Stimulated activated CD4-positive, alpha-beta T cell treated with anti-CD3 and anti-CD28 coated beads, Interleukin-15, amount 100 ng/mL, for 48 hours (primary cell): Measurements from ENCODE around the gene STX1A.
"Not testable (repeated sequence)": the region's sequence is repeated elsewhere in the genome, so short reads cannot be mapped to it uniquely, and the experiment has no call there.

Experiments used
- DNase-seq, 2 donors: peaks; one replicate each; pipeline ENCODE4 v3.0.0-alpha.2; 2020; ENCODE audit warnings: low read depth in 2 of 2

Gene STX1A

DNA sequence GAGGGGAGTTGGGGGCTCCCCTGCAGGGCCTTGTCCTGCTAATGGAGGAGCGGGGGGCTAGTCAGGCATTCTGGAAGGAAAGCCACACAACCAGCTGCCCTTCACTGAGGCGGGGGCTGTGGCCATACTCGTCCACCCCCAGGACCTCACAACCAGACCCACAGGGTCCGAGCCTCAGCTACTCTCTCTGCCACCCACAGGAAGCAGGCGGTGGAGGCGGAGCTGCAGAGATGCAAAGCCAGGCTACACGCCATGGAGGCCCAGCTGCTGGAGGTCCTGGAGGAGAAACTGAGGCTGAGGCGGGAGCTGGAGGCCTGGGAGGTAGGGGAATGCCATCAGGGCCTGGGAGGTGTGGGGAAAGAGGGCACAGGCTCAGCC is 16.0 kb upstream of the STX1A start:
- no peak for DNase-seq

DNA sequence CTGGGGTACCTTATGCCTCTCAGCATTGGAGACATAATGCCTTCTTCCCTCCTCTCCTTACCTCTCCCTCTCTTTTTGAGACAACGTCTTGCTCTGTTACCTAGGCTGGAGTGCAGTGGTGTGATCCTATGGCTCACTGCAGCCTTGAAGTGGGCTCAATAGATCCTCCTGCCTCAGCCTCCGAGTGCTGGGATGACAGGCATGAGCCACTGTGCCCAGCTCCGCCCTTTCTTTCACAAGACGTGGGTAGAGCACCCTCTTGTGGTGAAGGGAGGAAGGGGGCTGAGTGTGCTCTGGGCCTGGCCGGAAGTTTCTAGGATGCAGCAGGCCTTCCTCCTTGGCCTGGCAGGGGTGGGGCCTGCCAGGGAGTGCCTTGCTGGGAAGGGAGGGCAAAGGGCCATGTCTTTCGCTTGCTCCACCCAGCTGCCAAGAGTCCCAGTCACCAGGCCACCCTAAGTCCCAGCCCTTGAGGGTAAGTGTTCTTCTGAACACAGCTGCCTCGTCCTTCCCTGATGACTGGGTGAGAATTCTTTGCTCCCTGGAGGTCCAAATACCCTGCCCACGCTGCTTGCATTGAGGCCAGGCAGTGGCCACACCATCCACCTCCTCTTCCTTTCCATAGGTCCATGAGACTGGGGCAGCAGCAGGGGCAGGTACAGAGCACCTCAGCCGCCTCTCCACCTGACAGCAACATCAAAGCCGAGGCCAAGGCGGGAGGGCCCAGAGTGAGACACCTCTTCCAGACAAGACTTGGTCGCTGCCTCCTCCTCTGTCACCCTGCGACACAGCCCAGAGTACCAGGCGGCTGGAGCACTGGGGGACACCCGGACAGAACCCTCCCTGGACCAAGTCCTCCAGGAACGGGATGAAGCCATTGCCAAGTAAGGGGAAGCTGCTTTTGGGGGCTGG is 15.4 kb upstream of the STX1A start:
- peak; percentile 73 to 81 for DNase-seq

DNA sequence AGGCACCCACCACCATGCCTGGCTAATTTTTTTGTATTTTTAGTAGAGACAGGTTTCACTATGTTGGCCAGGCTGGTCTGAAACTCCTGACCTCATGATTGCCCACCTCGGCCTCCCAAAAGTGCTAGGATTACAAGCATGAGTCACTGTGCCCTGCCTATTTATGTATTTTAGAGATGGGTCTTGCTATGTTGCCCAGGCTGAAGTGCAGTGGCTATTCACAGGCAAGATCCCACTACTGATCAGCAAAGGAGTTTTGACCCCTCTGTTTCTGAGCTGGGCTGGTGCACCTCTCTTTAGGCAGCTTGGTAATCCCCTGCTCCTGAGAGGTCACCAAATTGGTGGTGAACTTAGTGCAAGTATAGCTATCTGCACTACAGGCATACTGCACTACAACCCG is 12.9 kb upstream of the STX1A start:
- DNase-seq, result no peak

DNA sequence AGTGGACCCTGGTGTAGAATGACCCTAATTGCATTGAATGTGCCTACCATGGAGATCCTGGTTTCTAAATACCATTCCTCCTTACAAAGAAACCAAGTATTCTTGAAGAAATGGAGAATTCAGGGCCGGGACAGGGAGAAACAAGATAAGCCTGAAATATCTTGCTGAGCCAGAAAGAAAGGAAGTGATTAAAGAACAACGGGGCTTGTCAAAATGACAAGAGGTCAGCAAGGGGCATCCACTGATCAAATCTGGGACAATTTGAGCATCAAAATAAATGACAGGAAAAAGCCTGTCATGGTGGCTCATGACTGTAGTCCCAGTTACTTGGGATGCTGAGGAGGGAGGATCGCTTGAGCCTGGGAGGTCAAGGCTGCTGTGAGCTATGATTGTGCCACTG is 11.0 kb upstream of the STX1A start:
- no peak for DNase-seq

DNA sequence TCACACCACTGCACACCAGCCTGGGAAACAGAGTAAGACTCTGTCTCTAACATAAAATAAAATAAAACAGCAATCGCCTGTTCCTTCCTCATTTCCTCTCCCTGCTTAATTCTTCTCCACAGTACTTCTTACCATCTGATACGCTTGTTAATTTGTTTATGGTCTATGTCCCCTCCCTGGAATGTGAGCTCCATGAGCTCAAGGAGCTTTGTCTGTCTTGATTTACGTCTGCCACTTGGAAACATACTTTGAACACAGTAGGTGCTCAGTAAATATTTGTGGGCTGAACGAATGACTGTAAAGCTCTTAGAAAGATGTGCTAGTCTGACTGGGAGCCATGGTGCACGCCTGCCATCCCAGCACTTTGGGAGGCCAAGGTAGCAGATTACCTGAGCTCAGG is 9.1 kb upstream of the STX1A start:
- DNase-seq, result no peak

DNA sequence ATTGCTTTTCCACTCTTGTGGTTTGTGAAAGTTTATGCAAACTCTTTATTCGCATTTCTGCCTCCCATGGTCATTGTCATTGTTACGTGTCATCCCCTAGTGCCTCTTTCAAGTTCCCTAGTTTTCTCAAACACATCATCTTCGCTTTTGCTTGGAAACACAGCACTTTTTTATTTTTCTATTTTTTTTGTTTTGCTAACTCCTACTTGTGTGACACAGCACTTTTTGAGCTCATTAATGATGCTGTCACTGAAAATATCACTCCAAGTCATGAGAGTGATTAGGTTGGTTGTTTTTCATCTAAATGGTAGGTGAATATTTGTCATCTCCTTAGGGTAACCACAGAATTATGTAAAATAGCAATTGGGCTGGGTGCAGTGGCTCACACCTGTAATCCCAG is 8.5 kb upstream of the STX1A start:
- DNase-seq, result no peak

DNA sequence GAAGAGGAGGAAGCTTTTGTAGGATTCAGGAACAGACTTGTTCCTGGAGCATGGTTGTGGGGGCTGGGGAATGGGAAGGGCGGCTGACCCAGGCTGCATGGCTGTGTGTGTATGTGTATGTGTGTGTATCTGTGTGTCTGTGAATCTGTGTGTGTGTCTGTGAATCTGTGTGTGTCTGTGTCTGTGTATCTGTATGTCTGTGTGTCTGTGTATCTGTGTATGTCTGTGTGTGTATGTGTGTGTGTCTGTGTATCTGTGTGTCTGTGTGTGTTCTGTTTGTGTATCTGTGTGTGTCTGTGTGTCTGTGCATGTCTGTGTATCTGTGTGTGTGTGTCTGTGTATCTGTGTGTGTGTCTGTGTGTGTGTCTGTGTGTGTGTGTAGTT is 6.6 kb upstream of the STX1A start:
- no peak for DNase-seq

DNA sequence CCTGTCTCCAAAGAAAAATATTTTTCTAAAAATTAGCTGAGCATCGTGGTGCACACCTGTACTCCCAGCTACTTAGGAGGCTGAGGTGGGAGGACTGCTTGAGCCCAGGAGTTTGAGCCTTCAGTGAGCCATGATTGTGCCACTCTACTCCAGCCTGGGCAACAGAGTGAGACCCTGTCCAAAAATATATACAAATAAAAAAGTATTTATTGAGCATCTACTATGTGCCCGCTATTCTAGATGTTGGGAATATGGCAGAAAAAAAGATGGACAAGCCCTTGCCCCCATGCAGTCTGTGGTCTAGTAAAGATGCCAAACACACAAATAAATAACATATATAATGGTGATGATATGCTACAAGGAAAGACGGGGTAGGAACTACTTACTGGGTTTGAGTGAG is 4.3 kb upstream of the STX1A start:
- no peak for DNase-seq

DNA sequence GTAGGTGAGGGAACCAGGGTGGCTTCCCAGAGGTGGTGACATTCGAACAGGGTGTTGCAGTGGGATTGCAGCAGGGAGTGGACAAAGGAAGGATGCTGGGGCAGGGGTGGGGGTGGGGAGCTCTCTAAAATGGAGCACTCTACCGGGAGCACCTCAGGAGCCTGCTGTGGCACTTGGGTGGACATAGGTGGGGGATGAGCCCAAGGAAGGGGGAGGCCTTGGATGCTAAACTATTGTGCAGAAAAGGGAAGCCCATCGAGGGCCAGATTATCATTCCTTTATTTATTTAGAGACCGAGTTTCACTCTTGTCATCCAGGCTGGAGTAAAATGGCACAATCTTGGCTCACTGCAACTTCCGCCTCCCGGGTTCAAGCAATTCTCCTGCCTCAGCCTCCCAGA is 3.3 kb upstream of the STX1A start:
- DNase-seq, result no peak

DNA sequence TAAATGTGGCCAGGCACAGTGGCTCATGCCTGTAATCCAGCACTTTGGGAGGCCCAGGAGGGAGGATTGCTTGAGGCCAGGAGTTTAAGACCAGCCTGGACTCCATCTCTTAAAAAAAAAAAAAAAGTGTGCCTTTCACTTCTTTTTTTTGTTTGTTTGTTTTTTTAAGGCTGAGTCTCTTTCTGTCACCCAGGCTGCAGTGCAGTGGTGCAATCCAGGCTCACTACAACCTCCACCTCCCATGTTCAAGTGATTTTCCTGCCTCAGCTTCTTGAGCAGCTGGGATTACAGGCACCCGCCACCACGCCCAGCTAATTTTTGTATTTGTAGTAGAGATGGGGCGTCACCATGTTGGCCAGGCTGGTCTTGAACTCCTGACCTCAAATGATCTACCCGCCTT is 2.7 kb upstream of the STX1A start:
- not testable (repeated sequence) for DNase-seq

DNA sequence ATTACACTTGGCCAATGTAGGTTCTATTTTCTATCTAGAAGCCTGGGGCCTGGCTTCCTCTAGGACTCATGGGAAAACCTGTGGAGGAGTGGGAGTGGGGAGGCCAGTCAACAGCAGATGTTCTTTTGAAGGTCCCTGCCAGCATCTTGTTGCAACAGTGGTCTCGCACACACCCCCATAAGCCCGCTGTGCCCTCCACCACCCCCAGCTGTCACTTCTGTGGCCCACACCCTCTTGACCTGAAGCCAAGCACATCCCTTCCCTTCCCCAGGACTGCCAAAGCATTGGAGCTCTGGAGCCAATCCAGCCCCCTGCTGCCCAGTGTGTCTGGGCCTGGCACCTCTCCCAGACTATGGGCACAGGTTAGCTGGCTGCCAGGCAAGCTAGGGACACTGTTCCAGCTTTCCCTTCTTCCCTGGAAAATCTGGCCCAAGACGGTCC is 1.9 kb upstream of the STX1A start:
- no peak for DNase-seq

DNA sequence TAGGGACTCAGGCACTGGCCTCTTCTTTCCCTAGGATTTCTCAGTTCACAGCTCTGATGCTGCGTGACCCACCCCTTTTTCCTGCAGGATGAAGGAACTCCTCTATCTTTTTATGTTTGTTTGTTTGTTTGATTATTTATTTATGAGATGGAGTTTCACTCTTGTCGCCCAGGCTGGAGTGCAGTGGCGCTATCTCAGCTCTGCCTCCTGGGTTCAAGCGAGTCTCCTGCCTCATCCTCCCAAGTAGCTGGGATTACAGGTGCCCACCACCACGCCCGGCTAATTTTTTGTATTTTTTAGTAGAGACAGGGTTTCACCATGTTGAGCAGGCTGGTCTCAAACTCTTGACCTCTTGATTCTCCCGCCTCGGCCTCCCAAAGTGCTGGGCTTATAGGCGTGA is 974 bp upstream of the STX1A start:
- not testable (repeated sequence) for DNase-seq

DNA sequence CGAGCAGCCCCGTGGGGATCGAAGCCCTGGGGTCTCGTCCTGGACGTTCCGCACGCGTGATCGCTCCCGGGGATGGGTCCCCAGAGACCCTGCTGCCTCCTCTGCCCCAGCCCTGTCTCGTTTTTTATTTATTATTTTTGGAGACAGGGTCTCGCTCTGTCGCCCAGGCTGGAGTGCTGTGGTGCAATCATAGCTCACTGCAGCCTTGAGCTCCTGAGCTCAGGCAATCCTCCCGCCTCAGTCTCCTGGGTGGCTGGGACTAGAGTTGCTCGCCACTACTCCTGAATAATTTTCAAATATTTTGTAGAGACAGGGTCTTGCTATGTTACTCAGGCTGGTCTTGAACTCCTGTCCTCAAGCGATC is 319 bp upstream of the STX1A start:
- DNase-seq, result no peak

DNA sequence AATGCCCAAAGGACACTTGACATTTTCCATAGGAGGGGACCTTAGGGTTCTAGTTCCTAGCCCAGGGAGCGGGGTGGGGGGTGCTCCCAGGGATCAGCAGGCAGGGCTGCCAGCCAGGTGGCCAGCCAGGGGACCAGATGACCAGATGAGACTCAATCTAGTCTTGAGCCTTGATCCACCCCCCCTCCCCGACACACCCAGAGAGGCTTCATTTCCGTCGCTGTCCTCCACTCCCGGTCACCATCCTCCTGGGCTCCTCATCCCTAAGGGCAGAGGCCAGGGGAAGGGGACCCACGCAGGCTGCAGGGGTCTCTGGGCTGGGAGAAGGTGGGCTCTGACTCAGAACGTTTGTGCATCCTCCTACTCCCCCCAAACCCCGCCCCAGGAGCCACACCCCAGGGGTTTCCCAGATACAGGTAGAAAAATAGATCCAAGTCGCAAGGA is 1.0 kb downstream of the STX1A start:
- DNase-seq, result no peak

DNA sequence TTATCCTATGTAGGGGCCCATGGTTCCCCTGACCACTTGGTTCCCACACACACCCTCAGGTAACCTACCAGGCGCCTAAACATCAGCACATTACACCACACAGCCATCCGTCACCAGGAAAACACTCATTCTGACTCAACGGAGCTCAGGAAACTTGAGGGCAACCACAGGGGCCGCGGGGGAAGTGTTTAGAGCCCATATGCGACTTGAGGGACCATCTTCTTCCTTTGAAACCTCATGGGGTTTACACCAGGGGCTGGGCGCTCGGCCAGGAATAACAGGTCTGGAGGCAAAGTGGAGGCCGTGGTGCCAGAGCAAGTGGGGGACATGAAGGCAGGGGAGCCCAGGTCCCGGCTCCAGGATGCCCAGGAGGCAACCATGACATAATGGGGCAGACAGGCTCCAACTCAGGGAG is 1.5 kb downstream of the STX1A start:
- DNase-seq, result peak; percentile 66 to 72

DNA sequence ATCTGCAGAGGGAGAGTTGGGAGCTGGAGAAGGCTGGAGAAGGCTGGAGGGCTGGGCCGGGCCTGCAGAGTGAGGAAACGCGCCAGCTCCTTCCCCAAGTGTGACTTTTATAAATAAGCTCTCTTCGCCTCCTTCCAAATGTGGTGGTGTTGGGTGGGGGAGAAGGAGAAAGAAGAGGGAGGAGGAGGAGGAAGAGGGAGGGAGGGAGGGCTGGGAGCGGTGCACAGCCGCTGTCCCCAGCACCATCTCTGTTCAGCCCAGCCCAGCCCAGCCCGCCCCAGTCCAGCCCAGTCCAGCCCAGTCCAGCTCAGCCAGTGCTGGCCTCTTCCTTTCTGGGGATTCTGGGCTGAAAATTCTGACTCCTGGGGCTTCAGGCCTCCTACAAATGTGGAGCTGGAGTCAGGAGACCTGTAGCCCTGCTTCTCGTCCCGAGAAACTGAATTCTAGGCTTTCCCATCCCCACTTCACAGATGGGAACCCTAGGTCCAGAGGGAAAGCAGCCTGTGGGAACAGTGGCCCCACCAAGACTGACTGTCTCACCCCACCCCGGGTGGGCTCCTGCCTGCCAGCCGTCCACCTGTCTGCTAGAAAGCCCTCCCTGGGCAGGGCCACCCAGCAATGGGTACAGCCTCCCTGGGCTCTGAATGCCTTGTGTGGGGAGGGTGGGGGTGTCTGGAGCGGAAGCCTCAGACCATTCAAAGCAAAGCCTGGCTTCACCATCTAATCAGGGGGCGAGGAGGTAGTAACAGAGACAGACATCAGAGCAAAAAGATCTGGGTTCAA is 2.3 kb downstream of the STX1A start:
- DNase-seq, result no peak

DNA sequence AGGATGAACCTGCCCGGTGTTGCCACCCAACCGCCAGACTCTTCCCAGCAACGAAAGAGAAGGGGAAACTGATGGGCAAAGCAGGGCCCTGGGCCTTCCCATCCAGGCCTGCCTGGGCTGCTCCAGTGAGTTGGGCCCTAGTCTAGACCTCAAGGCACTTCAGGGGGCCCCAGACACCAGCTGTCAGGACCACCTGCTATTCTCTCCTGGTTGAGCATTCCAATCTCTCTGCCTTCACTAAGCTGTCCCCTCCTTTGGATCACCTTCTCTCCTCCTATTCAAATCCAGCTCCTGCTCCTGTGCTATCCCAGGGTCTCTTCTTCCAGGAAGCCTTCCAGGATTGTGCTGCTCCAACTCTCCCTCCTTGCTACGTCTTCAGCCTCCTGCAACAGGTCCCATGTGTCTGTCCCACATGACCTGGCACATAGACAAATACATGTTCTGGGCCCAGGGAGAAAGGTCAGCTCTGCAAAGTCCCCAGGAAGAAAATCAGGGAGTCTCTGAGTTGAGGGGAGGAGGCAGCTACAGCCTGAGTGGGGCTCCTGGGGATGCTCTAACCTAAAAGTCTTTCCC is 3.1 kb downstream of the STX1A start:
- DNase-seq, result no peak

DNA sequence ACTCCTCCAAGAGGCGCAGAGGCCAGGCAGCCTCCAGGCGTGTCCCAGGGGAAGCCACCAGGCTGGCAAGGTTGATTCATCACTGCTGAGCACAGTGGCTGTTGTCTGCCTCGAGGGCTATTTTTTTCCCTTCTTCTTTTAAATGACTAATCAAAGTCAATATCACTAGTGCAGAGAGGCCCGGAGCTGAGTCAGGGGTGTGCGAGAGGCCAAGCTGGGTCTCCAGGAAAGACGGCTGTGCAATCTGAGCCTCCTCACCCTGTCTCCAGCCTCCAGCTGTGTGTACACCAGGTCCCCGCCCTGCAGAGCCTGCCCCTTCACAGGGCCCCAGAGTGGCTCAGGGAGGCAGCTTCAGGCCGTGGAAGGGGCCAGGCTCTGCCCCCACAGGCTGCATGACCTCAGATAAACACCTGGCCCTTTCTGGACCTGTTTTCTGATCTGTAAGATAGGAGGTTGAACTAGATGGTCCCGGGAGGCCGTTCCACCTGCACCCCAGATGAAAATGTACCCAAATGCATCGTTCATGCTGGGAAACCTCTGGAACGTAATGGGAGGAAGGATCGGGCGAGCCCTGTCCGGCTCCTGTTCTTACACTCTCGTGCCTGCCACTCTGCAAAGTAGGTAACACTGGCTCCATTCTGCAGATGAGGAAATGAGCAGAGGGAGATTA is 3.7 kb downstream of the STX1A start:
- peak; percentile 77 to 81 for DNase-seq

DNA sequence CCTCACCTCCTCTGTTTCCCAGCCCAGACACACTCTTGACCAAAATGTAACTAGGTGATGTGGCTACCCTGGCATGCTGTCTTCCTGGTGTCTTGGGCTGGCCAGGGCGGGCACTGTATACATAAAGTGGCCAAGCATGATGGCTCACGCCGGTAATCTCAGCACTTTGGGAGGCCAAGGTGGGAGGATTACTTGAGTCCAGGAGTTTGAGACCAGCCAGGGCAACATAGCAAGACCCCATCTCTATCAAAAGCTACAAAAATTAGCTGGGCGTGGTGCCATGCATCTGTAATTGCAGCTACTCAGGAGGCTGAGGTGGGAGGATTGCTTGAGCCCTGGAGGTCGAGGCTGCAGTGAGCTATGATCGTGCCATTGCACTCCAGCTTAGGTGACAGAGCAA is 6.2 kb downstream of the STX1A start:
- DNase-seq, result not testable (repeated sequence)

DNA sequence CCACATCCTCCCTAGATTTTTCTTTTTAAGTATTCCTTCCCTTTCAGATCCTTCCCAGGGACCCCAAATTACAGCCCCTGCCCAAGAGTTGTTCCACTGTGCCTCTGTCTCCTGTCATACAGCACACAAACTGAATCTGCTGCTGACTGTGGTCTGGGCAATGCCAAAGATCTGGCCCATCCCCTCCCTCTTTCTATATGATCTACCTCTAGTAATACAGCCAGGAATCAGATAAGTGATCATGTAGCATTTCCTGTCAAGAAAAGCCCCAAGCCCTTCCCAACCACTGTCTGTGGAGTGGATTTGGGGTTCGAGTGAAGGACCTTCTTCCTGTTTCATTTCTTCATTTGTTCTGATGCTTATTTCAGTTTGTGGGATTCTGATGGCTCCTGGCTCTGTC is 6.7 kb downstream of the STX1A start:
- DNase-seq, result no peak

DNA sequence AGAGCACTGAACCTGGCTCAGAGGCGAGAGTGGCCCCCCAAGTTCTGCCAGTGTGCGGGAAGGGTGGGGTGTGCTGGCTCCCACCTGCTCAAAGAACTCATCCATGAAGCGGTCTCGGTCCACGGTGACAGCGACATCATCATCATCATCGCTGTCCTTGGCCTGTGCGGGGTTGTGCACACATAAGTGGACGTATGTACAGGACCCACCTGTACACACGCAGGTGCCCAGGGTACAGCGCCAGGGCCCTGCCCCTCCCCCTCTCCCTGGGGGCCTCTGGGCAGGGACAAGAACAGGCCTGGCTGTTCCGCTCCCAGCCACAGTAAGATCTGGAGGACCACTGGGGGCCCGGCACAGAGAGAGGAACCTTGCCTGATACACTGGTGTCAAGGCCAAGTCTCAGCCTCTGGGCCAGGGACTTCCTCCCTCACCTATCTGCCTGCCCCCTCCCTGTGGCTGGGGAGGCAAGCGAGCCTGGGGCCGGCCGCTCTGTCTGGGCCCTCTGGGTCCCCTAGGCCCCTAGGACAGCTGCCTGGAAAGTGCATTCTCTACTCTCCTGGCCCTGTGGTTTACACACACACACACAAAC is 10.4 kb downstream of the STX1A start:
- no peak for DNase-seq
